Sigmoid colon (tissue), 7 donors: Measurements from ENCODE around the gene NBAS. TPM values are rescaled to one million over a fixed set of nuclear protein-coding genes. Genes with fewer than 3 reads are reported as not detected.

Experiments used
- DNase-seq: peaks from one replicate; pipeline ENCODE4 v3.0.0-alpha.2; 2019
- H3K27ac ChIP-seq, 4 donors: fragments of 200-600 bp; sonication (generic); one replicate each; pipeline ENCODE4 v1.5.1; 2016 to 2019; ENCODE audit warnings: mild to moderate bottlenecking in 1 of 4
- H3K27me3 ChIP-seq, 3 donors: fragments of 200-600 bp; sonication (generic); one replicate each; pipeline ENCODE4 v1.5.1; 2019; ENCODE audit warnings: mild to moderate bottlenecking in 1 of 3
- H3K36me3 ChIP-seq, 4 donors: fragments of 200-600 bp; sonication (generic); one replicate each; pipeline ENCODE4 v1.5.1; 2016 to 2019
- H3K4me1 ChIP-seq, 4 donors: fragments of 200-600 bp; sonication (generic); one replicate each; pipeline ENCODE4 v1.5.1; 2017 to 2019
- H3K4me3 ChIP-seq, 4 donors: fragments of 200-600 bp; sonication (generic); one replicate each; pipeline ENCODE4 v1.5.1; 2017 to 2019; ENCODE audit warnings: mild to moderate bottlenecking in 2 of 4, moderate library complexity in 1 of 4
- H3K9me3 ChIP-seq, 4 donors: fragments of 200-600 bp in 3 of 4; sonication (generic) in 3 of 4; one replicate each; pipeline versions ENCODE4 v1.5.1 to v1.6.1; 2013 to 2019
- CTCF ChIP-seq, 4 experiments: fragments of 450-650 bp in 3 of 4; fragments of 200-600 bp in 1 of 4; IDR thresholded peaks; one replicate each; pipeline ENCODE4 v1.5.1; 2016 to 2019; ENCODE audit warnings: antibody characterized with exemption in 4 of 4, mild to moderate bottlenecking in 3 of 4, moderate library complexity in 2 of 4
- EP300 ChIP-seq, 4 donors: sonication (generic); formaldehyde crosslinking; IDR thresholded peaks; one replicate each; pipeline ENCODE4 v1.6.1; 2017; ENCODE audit warnings: antibody characterized with exemption in 4 of 4
- POLR2A ChIP-seq, 2 donors: fragments of 450-650 bp; IDR thresholded peaks; one replicate each; pipeline ENCODE4 v1.6.1; 2016; ENCODE audit warnings: antibody characterized with exemption in 2 of 2, mild to moderate bottlenecking in 2 of 2, moderate library complexity in 2 of 2
- POLR2AphosphoS5 ChIP-seq, 4 donors: sonication (generic); formaldehyde crosslinking; IDR thresholded peaks; one replicate each; pipeline ENCODE4 v1.6.1; 2017; ENCODE audit warnings: antibody characterized with exemption in 4 of 4
- WGBS, 2 donors: extraction: QIAGEN DNeasy Blood & Tissue Kit; methylation state at CpG; one replicate each; pipeline ENCODE4 v1.1.7; 2013; 5-methylcytosine and 5-hydroxymethylcytosine counted together
- intact Hi-C: fragments of 100-400 bp; cut with DNase I; formaldehyde crosslinking; loops from one replicate; pipeline ENCODE4 v1.15.1; 2023
- polyA plus RNA-seq, 3 donors: library from polyadenylated mRNA; stranded (reverse); fragments of 200-250 nt; gene quantifications; one replicate each; pipeline ENCODE4 v1.2.3, GENCODE V29; 2013
- total RNA-seq, 4 donors: library from RNA; depleted of rRNA; stranded (reverse); fragments of >200 nt; gene quantifications; one replicate each; pipeline ENCODE4 v1.1.0, GENCODE V29; 2016
- donor health status: healthy with polysubstance abuse.
- donor health status: Bipolar disorder and iron deficiency.
- donor health status: healthy.

NBAS gene
- total and polyA plus RNA-seq, 7 donors: 3.9 to 53.2 (median 41.9) TPM

- Histone ChIP-seq H3K36me3 (peaks cover 0 to 28% (median 0%) of the 10 kb centered on the region in 4 donors), H3K4me3 (no peak overlapping the region), H3K9me3 (no peaks in the 10 kb centered on the region), H3K4me1 (peaks cover 0 to 26% (median 14%) of the 10 kb centered on the region in 4 donors), H3K27me3 (no peaks in the 10 kb centered on the region), H3K27ac (no peak overlapping the region)
- 95 to 96% methylated on average over 4 of the region's 4 CpGs for WGBS, 2 donors
- no peak for DNase-seq
- intact Hi-C loops: no loop called here
- TF ChIP-seq CTCF (IDR thresholded peaks at IDR 0.05) (no peak), POLR2AphosphoS5 (IDR thresholded peaks at IDR 0.05) (no peak), EP300 (IDR thresholded peaks at IDR 0.05) (no peak), POLR2A (IDR thresholded peaks at IDR 0.05) (no peak)
These were observed 4.7 kb downstream of the NBAS start for GRCh38 chr2:15556311-15556930.

- Histone ChIP-seq H3K27ac (no peak overlapping the region), H3K4me3 (no peak overlapping the region), H3K9me3 (no peaks in the 10 kb centered on the region), H3K27me3 (no peaks in the 10 kb centered on the region), H3K4me1 (peaks cover 0 to 26% (median 14%) of the 10 kb centered on the region in 4 donors), H3K36me3 (peaks cover 0 to 29% (median 0%) of the 10 kb centered on the region in 4 donors)
- TF ChIP-seq POLR2A (IDR thresholded peaks at IDR 0.05) (no peak), CTCF (IDR thresholded peaks at IDR 0.05) (no peak), EP300 (IDR thresholded peaks at IDR 0.05) (no peak), POLR2AphosphoS5 (IDR thresholded peaks at IDR 0.05) (no peak)
- intact Hi-C loops: no loop called here
- WGBS, 2 donors: 61 to 84% methylated on average over 3 of the region's 3 CpGs
- DNase-seq: no peak
These were observed 5.4 kb downstream of the NBAS start for GRCh38 chr2:15555760-15556193.

GRCh38 chr2:15554525-15555218 is 6.5 kb downstream of the NBAS start:
- intact Hi-C loops: no loop called here
- Histone ChIP-seq H3K27me3 (no peaks in the 10 kb centered on the region), H3K4me3 (no peak overlapping the region), H3K36me3 (peaks cover 0 to 36% (median 0%) of the 10 kb centered on the region in 4 donors), H3K9me3 (no peaks in the 10 kb centered on the region), H3K4me1 (peaks cover 0 to 20% (median 8%) of the 10 kb centered on the region in 4 donors), H3K27ac (no peak overlapping the region)
- TF ChIP-seq POLR2AphosphoS5 (IDR thresholded peaks at IDR 0.05): no peak
- no peak for TF ChIP-seq CTCF (IDR thresholded peaks at IDR 0.05)
- TF ChIP-seq POLR2A (IDR thresholded peaks at IDR 0.05): no peak
- TF ChIP-seq EP300 (IDR thresholded peaks at IDR 0.05): no peak
- WGBS, 2 donors: 93 to 95% methylated on average over 5 of the region's 5 CpGs
- DNase-seq: no peak

- Histone ChIP-seq H3K9me3 (no peaks in the 10 kb centered on the region), H3K27me3 (no peaks in the 10 kb centered on the region), H3K27ac (no peak overlapping the region), H3K4me3 (no peak overlapping the region), H3K4me1 (peaks cover 0 to 13% (median under 1%) of the 10 kb centered on the region in 4 donors), H3K36me3 (peaks cover 0 to 42% (median 0%) of the 10 kb centered on the region in 4 donors)
- WGBS, 2 donors: 87 to 91% methylated on average over 3 of the region's 3 CpGs
- TF ChIP-seq CTCF (IDR thresholded peaks at IDR 0.05) (no peak), POLR2A (IDR thresholded peaks at IDR 0.05) (no peak), POLR2AphosphoS5 (IDR thresholded peaks at IDR 0.05) (no peak), EP300 (IDR thresholded peaks at IDR 0.05) (no peak)
- intact Hi-C loops: no loop called here
- no peak for DNase-seq
These were observed 7.2 kb downstream of the NBAS start for GRCh38 chr2:15553951-15554350.
